Hepatocyte (in vitro differentiated cells): Measurements from ENCODE around the gene RPL6. TPM values are rescaled to one million over a fixed set of nuclear protein-coding genes. Genes with fewer than 3 reads are reported as not detected.
"Not testable (repeated sequence)": the region's sequence is repeated elsewhere in the genome, so short reads cannot be mapped to it uniquely, and the experiment has no call there.

Experiments used
- DNase-seq: peaks from one replicate; pipeline ENCODE4 v3.0.0-alpha.2; 2016; ENCODE audit warnings: low spot score
- H2AFZ ChIP-seq: fragments of 200-600 bp; sonication (generic); 2 replicates; pipeline ENCODE4 v1.6.0; 2016; ENCODE audit warnings: antibody characterized with exemption, mild to moderate bottlenecking
- H3K27ac ChIP-seq: fragments of 200-600 bp; sonication (generic); 2 replicates; pipeline ENCODE4 v1.5.1; 2016; ENCODE audit warnings: mild to moderate bottlenecking
- H3K27me3 ChIP-seq: fragments of 200-600 bp; sonication (generic); 2 replicates; pipeline ENCODE4 v1.6.1; 2016
- H3K36me3 ChIP-seq: fragments of 200-600 bp; sonication (generic); replicated peaks from 2 replicates; pipeline ENCODE4 v1.5.1; 2016; ENCODE audit warnings: low read depth; ENCODE audit not compliant: insufficient read depth
- H3K4me1 ChIP-seq: fragments of 200-600 bp; sonication (generic); 2 replicates; pipeline ENCODE4 v1.5.1; 2016; ENCODE audit warnings: mild to moderate bottlenecking, moderate library complexity; ENCODE audit not compliant: insufficient read depth
- H3K4me2 ChIP-seq: fragments of 200-600 bp; sonication (generic); 2 replicates; pipeline ENCODE4 v1.6.0; 2016
- H3K4me3 ChIP-seq: fragments of 200-600 bp; sonication (generic); 2 replicates; pipeline ENCODE4 v1.5.1; 2016; ENCODE audit warnings: mild to moderate bottlenecking
- H3K79me2 ChIP-seq: fragments of 200-600 bp; sonication (generic); 2 replicates; pipeline ENCODE4 v1.6.0; 2017; ENCODE audit warnings: mild to moderate bottlenecking
- H3K9me2 ChIP-seq: fragments of 200-600 bp; sonication (generic); replicated peaks from 2 replicates; pipeline ENCODE4 v1.6.0; 2017; ENCODE audit warnings: mild to moderate bottlenecking; ENCODE audit not compliant: insufficient read depth
- H3K9me3 ChIP-seq: fragments of 200-600 bp; sonication (generic); 2 replicates; pipeline ENCODE4 v1.5.1; 2016; ENCODE audit warnings: low read depth, mild to moderate bottlenecking
- H4K20me1 ChIP-seq: fragments of 200-600 bp; sonication (generic); 2 replicates; pipeline ENCODE4 v1.6.0; 2016; ENCODE audit warnings: mild to moderate bottlenecking; ENCODE audit not compliant: insufficient read depth, poor library complexity, severe bottlenecking
- EZH2 ChIP-seq: fragments of 200-600 bp; sonication (generic); IDR thresholded peaks from 2 replicates; pipeline ENCODE4 v1.6.1; 2016; ENCODE audit warnings: antibody characterized with exemption, mild to moderate bottlenecking, borderline replicate concordance
- EZH2phosphoT487 ChIP-seq: fragments of 200-600 bp; sonication (generic); IDR thresholded peaks from one replicate; pipeline ENCODE4 v1.6.1; 2018; ENCODE audit warnings: antibody characterized with exemption, mild to moderate bottlenecking, low read depth, moderate library complexity; ENCODE audit not compliant: unreplicated experiment, severe bottlenecking
- WGBS: methylation state at CpG from one replicate; pipeline ENCODE4 v1.1.6; 2016; ENCODE audit warnings: low lambda C conversion rate; ENCODE audit errors: missing lambda C conversion rate; 5-methylcytosine and 5-hydroxymethylcytosine counted together
- polyA plus RNA-seq: library from polyadenylated mRNA; unstranded; fragments of >200 nt; fragmentation: Nextera tagmentation; extraction: Ambion mirVana; gene quantifications from 2 replicates; pipeline ENCODE4 v1.2.1, GENCODE V29; 2016
- total RNA-seq: library from RNA; depleted of rRNA; stranded (reverse); fragments of >200 nt; gene quantifications from 2 replicates; pipeline ENCODE4 v1.2.3, GENCODE V29; 2014
- TF ChIP-seq, protein P1 (sequence below): fragments of 200-600 bp; sonication (generic); IDR thresholded peaks from 2 replicates; pipeline ENCODE4 v1.5.1; 2016; ENCODE audit warnings: antibody characterized with exemption, mild to moderate bottlenecking; ENCODE audit not compliant: poor library complexity

RPL6 gene
- total RNA-seq (1,682 and 1,816 TPM in 2 replicates), polyA plus RNA-seq (279 and 281 TPM in 2 replicates)

DNA sequence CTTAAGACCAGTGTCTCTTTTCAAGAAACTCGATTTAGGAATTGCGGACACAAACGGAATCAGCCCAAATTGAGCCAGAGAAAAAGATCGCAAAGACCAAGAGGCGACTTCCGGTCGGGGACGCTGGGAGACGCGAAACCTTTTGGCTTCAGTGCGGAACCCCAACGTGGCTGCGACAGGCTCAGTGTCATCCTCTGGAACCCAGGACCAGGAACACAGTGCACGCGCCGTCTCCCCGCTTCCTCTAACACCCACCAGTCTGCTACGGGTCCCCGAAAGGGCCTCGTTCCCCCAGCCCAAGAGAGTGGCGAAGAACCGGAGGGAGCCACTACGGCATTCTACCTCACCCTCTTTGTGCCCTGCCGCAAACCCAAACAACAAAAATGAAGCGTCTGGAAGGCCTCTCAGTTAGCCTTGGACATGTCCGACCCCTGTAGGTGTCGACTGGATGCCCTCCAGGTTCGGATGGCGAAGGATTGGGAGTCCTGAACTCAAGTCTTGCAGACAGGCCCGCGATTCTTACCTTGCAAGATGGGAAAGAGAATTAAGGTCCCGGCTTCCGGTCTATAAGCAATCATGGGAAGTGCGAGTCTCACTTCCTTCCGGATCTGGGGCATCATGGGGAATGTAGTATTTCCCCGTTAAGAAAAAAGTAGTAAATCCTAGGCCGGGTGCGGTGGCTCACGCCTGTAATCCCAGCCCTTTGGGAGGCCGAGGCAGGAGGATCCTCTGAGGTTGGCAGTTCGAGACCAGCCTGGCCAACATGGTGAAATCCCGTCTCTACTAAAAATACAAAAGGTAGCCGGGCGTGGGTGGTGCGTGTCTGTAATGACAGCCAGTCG, at the start of gene RPL6:
Gene RPL6, minus strand, starts transcription at position 542 of the 842 bp plus-strand sequence. CDS start 949 bp downstream, outside the sequence.
- no peaks in the 10 kb centered on the region for H3K27me3 ChIP-seq
- H3K9me3 ChIP-seq = no peaks in the 10 kb centered on the region
- H3K9me2 ChIP-seq = no peaks in the 10 kb centered on the region
- H3K4me3 ChIP-seq = peak within 1 kb of the TSS; percentile 60
- peaks cover 13% of the 10 kb centered on the region for H3K4me1 ChIP-seq
- H3K27ac ChIP-seq = peak within 1 kb of the TSS; percentile 94
- WGBS = 12% methylated on average over 46 of the region's 46 CpGs
- H2AFZ ChIP-seq = peak within 1 kb of the TSS; percentile 50
- peaks cover 4% of the 10 kb centered on the region for H3K36me3 ChIP-seq
- peaks cover 22% of the 10 kb centered on the region for H3K79me2 ChIP-seq
- peak within 1 kb of the TSS; percentile 84 for H3K4me2 ChIP-seq
- TF ChIP-seq EZH2phosphoT487 (no peak), EZH2 (no peak)
- TF ChIP-seq, protein P1, sequence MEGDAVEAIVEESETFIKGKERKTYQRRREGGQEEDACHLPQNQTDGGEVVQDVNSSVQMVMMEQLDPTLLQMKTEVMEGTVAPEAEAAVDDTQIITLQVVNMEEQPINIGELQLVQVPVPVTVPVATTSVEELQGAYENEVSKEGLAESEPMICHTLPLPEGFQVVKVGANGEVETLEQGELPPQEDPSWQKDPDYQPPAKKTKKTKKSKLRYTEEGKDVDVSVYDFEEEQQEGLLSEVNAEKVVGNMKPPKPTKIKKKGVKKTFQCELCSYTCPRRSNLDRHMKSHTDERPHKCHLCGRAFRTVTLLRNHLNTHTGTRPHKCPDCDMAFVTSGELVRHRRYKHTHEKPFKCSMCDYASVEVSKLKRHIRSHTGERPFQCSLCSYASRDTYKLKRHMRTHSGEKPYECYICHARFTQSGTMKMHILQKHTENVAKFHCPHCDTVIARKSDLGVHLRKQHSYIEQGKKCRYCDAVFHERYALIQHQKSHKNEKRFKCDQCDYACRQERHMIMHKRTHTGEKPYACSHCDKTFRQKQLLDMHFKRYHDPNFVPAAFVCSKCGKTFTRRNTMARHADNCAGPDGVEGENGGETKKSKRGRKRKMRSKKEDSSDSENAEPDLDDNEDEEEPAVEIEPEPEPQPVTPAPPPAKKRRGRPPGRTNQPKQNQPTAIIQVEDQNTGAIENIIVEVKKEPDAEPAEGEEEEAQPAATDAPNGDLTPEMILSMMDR = no peak
- DNase-seq = peak; percentile 93
- peaks cover 15% of the 10 kb centered on the region for H4K20me1 ChIP-seq

DNA sequence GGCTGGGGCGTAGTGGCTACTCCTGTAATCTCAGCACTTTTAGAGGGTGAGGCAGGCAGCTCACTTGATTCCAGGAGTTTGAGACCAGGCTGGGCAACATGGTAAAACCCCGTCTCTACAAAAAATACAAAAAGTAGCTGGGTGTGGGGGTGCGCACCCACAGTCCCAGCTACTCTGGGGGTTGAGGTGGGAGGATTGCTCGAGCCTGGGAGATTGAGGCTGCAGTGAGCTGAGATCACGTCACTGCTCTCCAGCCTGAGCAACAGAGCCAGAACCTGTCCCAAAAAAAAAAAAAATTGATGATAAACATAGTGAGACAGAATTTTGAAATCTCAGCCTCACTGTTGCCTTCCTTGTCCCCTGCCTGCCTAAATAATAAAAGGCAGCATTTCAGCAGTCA, 49.3 kb upstream of the RPL6 start:
- no peaks in the 10 kb centered on the region for H4K20me1 ChIP-seq
- no peak overlapping the region for H3K27ac ChIP-seq
- H3K9me3 ChIP-seq = no peaks in the 10 kb centered on the region
- no peaks in the 10 kb centered on the region for H3K36me3 ChIP-seq
- no peaks in the 10 kb centered on the region for H3K9me2 ChIP-seq
- H3K79me2 ChIP-seq = peaks cover 5% of the 10 kb centered on the region
- WGBS = 99% methylated on average over 5 of the region's 5 CpGs
- DNase-seq = no peak
- no peak overlapping the region for H3K4me3 ChIP-seq
- no peaks in the 10 kb centered on the region for H3K4me1 ChIP-seq
- TF ChIP-seq, protein P1 = no peak
- no peak for TF ChIP-seq EZH2phosphoT487
- TF ChIP-seq EZH2 = no peak
- no peak overlapping the region for H3K4me2 ChIP-seq
- H3K27me3 ChIP-seq = no peaks in the 10 kb centered on the region
- no peak overlapping the region for H2AFZ ChIP-seq

DNA sequence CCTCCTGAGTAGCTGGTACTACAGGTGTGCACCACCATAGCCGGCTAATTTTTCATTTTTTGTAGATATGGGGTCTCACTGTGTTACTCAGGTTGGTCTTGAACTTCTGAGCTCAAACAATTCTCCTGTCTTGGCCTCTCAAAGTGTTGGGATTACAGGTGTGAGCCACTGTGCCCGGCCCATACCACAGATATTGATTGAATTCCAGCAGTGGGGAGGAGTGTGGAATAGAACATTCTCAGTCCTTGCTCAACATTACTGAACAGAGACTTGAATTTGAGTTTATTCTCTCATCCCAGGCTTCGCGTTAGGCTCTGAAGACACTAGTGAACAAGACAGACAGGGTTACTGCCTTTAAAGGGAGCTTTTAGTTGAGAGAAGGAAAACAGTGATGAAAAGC, 48.9 kb upstream of the RPL6 start:
- Histone ChIP-seq H3K27ac (no peak overlapping the region), H3K4me1 (no peaks in the 10 kb centered on the region), H3K27me3 (no peaks in the 10 kb centered on the region), H2AFZ (no peak overlapping the region), H4K20me1 (no peaks in the 10 kb centered on the region), H3K4me3 (no peak overlapping the region), H3K36me3 (no peaks in the 10 kb centered on the region), H3K4me2 (no peak overlapping the region), H3K9me2 (no peaks in the 10 kb centered on the region), H3K79me2 (peaks cover 5% of the 10 kb centered on the region), H3K9me3 (no peaks in the 10 kb centered on the region)
- no peak for DNase-seq
- TF ChIP-seq EZH2 (no peak), EZH2phosphoT487 (no peak)
- TF ChIP-seq, protein P1 = no peak
- 90% methylated on average over 4 of the region's 4 CpGs for WGBS

DNA sequence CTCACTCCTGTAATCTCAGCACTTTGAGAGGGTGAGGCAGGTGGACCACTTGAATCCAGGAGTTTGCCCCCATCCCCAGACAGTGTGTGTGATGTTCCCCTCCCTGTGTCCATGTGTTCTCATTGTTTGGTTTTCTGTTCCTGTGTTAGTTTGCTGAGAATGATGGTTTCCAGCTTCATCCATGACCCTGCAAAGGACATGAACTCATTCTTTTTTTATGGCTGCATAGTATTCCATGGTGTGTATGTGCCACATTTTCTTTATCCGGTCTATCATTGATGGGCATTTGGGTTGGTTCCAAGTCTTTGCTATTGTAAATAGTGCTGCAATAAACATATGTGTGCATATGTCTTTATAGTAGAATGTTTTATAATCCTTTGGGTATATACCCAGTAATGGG, 47.7 kb upstream of the RPL6 start:
- H2AFZ ChIP-seq, H3K4me2 ChIP-seq, H3K79me2 ChIP-seq, DNase-seq, H3K9me3 ChIP-seq, H3K36me3 ChIP-seq, H3K9me2 ChIP-seq, H3K4me3 ChIP-seq, H3K27ac ChIP-seq, H3K4me1 ChIP-seq, H4K20me1 ChIP-seq, H3K27me3 ChIP-seq: not testable (repeated sequence)
- WGBS = 94% methylated on average over 1 of the region's 1 CpG
